ENCODE data around the gene HEMGN.

Gene HEMGN

GRCh38 chr9:97905228-97905627, 32.7 kb downstream of the HEMGN start (continued):
- no peak for TF ChIP-seq PATZ1 (CRISPR knock-in tag; IDR thresholded peaks at IDR 0.05; ENCODE audit: borderline replicate concordance)

- no peak for ATAC-seq
- TF ChIP-seq OSR1 (CRISPR knock-in tag; IDR thresholded peaks at IDR 0.05) (no peak), CSDC2 (CRISPR knock-in tag; IDR thresholded peaks at IDR 0.05) (no peak)
Observed at GRCh38 chr9:97904725-97905124, 33.2 kb downstream of the HEMGN start.

GRCh38 chr9:97903177-97903576, 34.8 kb downstream of the HEMGN start:
- no peak for ATAC-seq
- TF ChIP-seq RARB (CRISPR knock-in tag; IDR thresholded peaks at IDR 0.05): no peak
- TF ChIP-seq ISL1 (CRISPR knock-in tag; IDR thresholded peaks at IDR 0.05): no peak
- TF ChIP-seq ESRRG (CRISPR knock-in tag; IDR thresholded peaks at IDR 0.05): no peak
- no peak for TF ChIP-seq ARNTL (CRISPR knock-in tag; IDR thresholded peaks at IDR 0.05; ENCODE audit: borderline replicate concordance, low read depth)

GRCh38 chr9:97900738-97901565, 37.0 kb downstream of the HEMGN start:
- TF ChIP-seq ZFP30 (CRISPR knock-in tag; IDR thresholded peaks at IDR 0.05): no peak
- TF ChIP-seq ZNF70 (CRISPR knock-in tag; IDR thresholded peaks at IDR 0.05): no peak
- TF ChIP-seq PPARA (CRISPR knock-in tag; IDR thresholded peaks at IDR 0.05; ENCODE audit: borderline replicate concordance): no peak
- no peak for TF ChIP-seq BACH2 (CRISPR knock-in tag; IDR thresholded peaks at IDR 0.05; ENCODE audit: borderline replicate concordance)
- ATAC-seq: peak; percentile 80

GRCh38 chr9:97900103-97900737, 37.8 kb downstream of the HEMGN start:
- no peak for TF ChIP-seq ZFP3 (CRISPR knock-in tag; IDR thresholded peaks at IDR 0.05)
- no peak for ATAC-seq

- TF ChIP-seq ZNF565 (CRISPR knock-in tag; conservative IDR thresholded peaks at IDR 0.05; ENCODE audit: low read depth) (no peak), ISL1 (CRISPR knock-in tag; IDR thresholded peaks at IDR 0.05) (no peak), TOX (CRISPR knock-in tag; IDR thresholded peaks at IDR 0.05; ENCODE audit: borderline replicate concordance) (no peak), TCF4 (CRISPR knock-in tag; IDR thresholded peaks at IDR 0.05; ENCODE audit: borderline replicate concordance) (no peak), RARB (CRISPR knock-in tag; IDR thresholded peaks at IDR 0.05) (no peak), ZC3H10 (CRISPR knock-in tag; IDR thresholded peaks at IDR 0.05) (no peak), ARNTL (CRISPR knock-in tag; IDR thresholded peaks at IDR 0.05; ENCODE audit: borderline replicate concordance, low read depth) (no peak), POU6F1 (CRISPR knock-in tag; IDR thresholded peaks at IDR 0.05; ENCODE audit: borderline replicate concordance, low read depth) (no peak), CSRNP3 (CRISPR knock-in tag; IDR thresholded peaks at IDR 0.05) (no peak), ZNF70 (CRISPR knock-in tag; IDR thresholded peaks at IDR 0.05) (no peak), CSDC2 (CRISPR knock-in tag; IDR thresholded peaks at IDR 0.05) (no peak), PPARA (CRISPR knock-in tag; IDR thresholded peaks at IDR 0.05; ENCODE audit: borderline replicate concordance) (no peak), GLIS3 (CRISPR knock-in tag; IDR thresholded peaks at IDR 0.05) (no peak), BACH2 (CRISPR knock-in tag; IDR thresholded peaks at IDR 0.05; ENCODE audit: borderline replicate concordance) (no peak), PATZ1 (CRISPR knock-in tag; IDR thresholded peaks at IDR 0.05; ENCODE audit: borderline replicate concordance) (no peak)
- ATAC-seq: peak; percentile 48; the same call in 2 of the 3 replicates
Observed at GRCh38 chr9:97895695-97896332, 42.2 kb downstream of the HEMGN start.
